ENCODE results near the gene CCDC80.
"Not testable (repeated sequence)": the region's sequence is repeated elsewhere in the genome, so short reads cannot be mapped to it uniquely, and the experiment has no call there.

CCDC80 gene

GRCh38 chr3:112593258-112593657, 47.7 kb downstream of the CCDC80 start:
- Mint-ChIP-seq H3K27me3 (no peaks in the 10 kb centered on the region), H3K4me3 (no peak overlapping the region), H3K9me3 (no peaks in the 10 kb centered on the region)

GRCh38 chr3:112587336-112587735, 53.6 kb downstream of the CCDC80 start:
- no peak for DNase-seq (ENCODE audit: low spot score in 2 of 2)
- Mint-ChIP-seq H3K27me3 (no peaks in the 10 kb centered on the region), H3K36me3 (ENCODE audit: insufficient read depth) (peaks cover 25% of the 10 kb centered on the region), H3K27ac (ENCODE audit: low read depth) (no peak overlapping the region), H3K4me3 (no peak overlapping the region), H3K9me3 (no peaks in the 10 kb centered on the region), H3K4me1 (peaks cover 13% of the 10 kb centered on the region)
- ATAC-seq (replicated peaks; ENCODE audit: extremely low read depth, poor library complexity, severe bottlenecking), result no peak

More at GRCh38 chr3:112593258-112593657, 47.7 kb downstream of the CCDC80 start:
- Mint-ChIP-seq H3K27ac (ENCODE audit: low read depth) (no peak overlapping the region), H3K4me1 (peaks cover 9% of the 10 kb centered on the region), H3K36me3 (ENCODE audit: insufficient read depth) (peaks cover 19% of the 10 kb centered on the region)
- ATAC-seq (replicated peaks; ENCODE audit: extremely low read depth, poor library complexity, severe bottlenecking), result no peak
- no peak for DNase-seq (ENCODE audit: low spot score in 2 of 2)

GRCh38 chr3:112585782-112586181, 55.2 kb downstream of the CCDC80 start:
- ATAC-seq (replicated peaks; ENCODE audit: extremely low read depth, poor library complexity, severe bottlenecking), result no peak
- H3K4me3 Mint-ChIP-seq, result no peak overlapping the region
- H3K27me3 Mint-ChIP-seq, result no peaks in the 10 kb centered on the region
- H3K36me3 Mint-ChIP-seq (ENCODE audit: insufficient read depth), result peaks cover 28% of the 10 kb centered on the region
- H3K9me3 Mint-ChIP-seq, result no peaks in the 10 kb centered on the region
- peaks cover 11% of the 10 kb centered on the region for H3K4me1 Mint-ChIP-seq
- peak overlapping the region; percentile 32 for H3K27ac Mint-ChIP-seq (ENCODE audit: low read depth)
- DNase-seq (ENCODE audit: low spot score in 2 of 2), result no peak

GRCh38 chr3:112583105-112583504, 57.8 kb downstream of the CCDC80 start:
- DNase-seq (ENCODE audit: low spot score in 2 of 2), result no peak
- Mint-ChIP-seq H3K4me1 (peaks cover 11% of the 10 kb centered on the region), H3K27ac (ENCODE audit: low read depth) (no peak overlapping the region), H3K27me3 (no peaks in the 10 kb centered on the region), H3K36me3 (ENCODE audit: insufficient read depth) (peaks cover 21% of the 10 kb centered on the region), H3K9me3 (no peaks in the 10 kb centered on the region), H3K4me3 (no peak overlapping the region)
- ATAC-seq (replicated peaks; ENCODE audit: extremely low read depth, poor library complexity, severe bottlenecking), result no peak

- H3K4me3 Mint-ChIP-seq, result no peak overlapping the region
- H3K9me3 Mint-ChIP-seq, result no peaks in the 10 kb centered on the region
- H3K36me3 Mint-ChIP-seq (ENCODE audit: insufficient read depth), result peaks cover 19% of the 10 kb centered on the region
- DNase-seq (ENCODE audit: low spot score in 2 of 2), result no peak
- no peak overlapping the region for H3K27ac Mint-ChIP-seq (ENCODE audit: low read depth)
- H3K27me3 Mint-ChIP-seq, result no peaks in the 10 kb centered on the region
- ATAC-seq (replicated peaks; ENCODE audit: extremely low read depth, poor library complexity, severe bottlenecking), result no peak
- H3K4me1 Mint-ChIP-seq, result peaks cover 7% of the 10 kb centered on the region
Observed at GRCh38 chr3:112582244-112582874, 58.6 kb downstream of the CCDC80 start.

GRCh38 chr3:112579697-112580096, 61.2 kb downstream of the CCDC80 start:
- Mint-ChIP-seq H3K4me1 (no peaks in the 10 kb centered on the region), H3K27me3 (no peaks in the 10 kb centered on the region), H3K36me3 (ENCODE audit: insufficient read depth) (peaks cover 27% of the 10 kb centered on the region), H3K27ac (ENCODE audit: low read depth) (no peak overlapping the region), H3K9me3 (no peaks in the 10 kb centered on the region), H3K4me3 (no peak overlapping the region)
- no peak for ATAC-seq (replicated peaks; ENCODE audit: extremely low read depth, poor library complexity, severe bottlenecking)
- no peak for DNase-seq (ENCODE audit: low spot score in 2 of 2)

- Mint-ChIP-seq H3K27me3 (no peaks in the 10 kb centered on the region), H3K4me1 (no peaks in the 10 kb centered on the region), H3K36me3 (ENCODE audit: insufficient read depth) (peaks cover 27% of the 10 kb centered on the region), H3K4me3 (no peak overlapping the region), H3K27ac (ENCODE audit: low read depth) (no peak overlapping the region), H3K9me3 (no peaks in the 10 kb centered on the region)
- no peak for ATAC-seq (replicated peaks; ENCODE audit: extremely low read depth, poor library complexity, severe bottlenecking)
- DNase-seq (ENCODE audit: low spot score in 2 of 2), result no peak
Observed at GRCh38 chr3:112579232-112579631, 61.7 kb downstream of the CCDC80 start.

- Mint-ChIP-seq H3K4me3 (no peak overlapping the region), H3K27me3 (no peaks in the 10 kb centered on the region), H3K4me1 (peaks cover 4% of the 10 kb centered on the region), H3K27ac (ENCODE audit: low read depth) (no peak overlapping the region), H3K9me3 (no peaks in the 10 kb centered on the region), H3K36me3 (ENCODE audit: insufficient read depth) (peaks cover 26% of the 10 kb centered on the region)
- ATAC-seq (replicated peaks; ENCODE audit: extremely low read depth, poor library complexity, severe bottlenecking) (no peak), DNase-seq (ENCODE audit: low spot score in 2 of 2) (no peak)
Observed at GRCh38 chr3:112572701-112573100, 68.2 kb downstream of the CCDC80 start.

GRCh38 chr3:112569265-112569664, 71.7 kb downstream of the CCDC80 start:
- DNase-seq (ENCODE audit: low spot score in 2 of 2) (no peak), ATAC-seq (replicated peaks; ENCODE audit: extremely low read depth, poor library complexity, severe bottlenecking) (no peak)
- Mint-ChIP-seq H3K4me3 (no peak overlapping the region), H3K27me3 (no peaks in the 10 kb centered on the region), H3K36me3 (ENCODE audit: insufficient read depth) (peaks cover 20% of the 10 kb centered on the region), H3K4me1 (peaks cover 10% of the 10 kb centered on the region), H3K9me3 (no peaks in the 10 kb centered on the region), H3K27ac (ENCODE audit: low read depth) (no peak overlapping the region)

GRCh38 chr3:112568642-112569041, 72.3 kb downstream of the CCDC80 start:
- H3K36me3 Mint-ChIP-seq (ENCODE audit: insufficient read depth), result peaks cover 20% of the 10 kb centered on the region
- no peak overlapping the region for H3K27ac Mint-ChIP-seq (ENCODE audit: low read depth)
- ATAC-seq (replicated peaks; ENCODE audit: extremely low read depth, poor library complexity, severe bottlenecking) (no peak), DNase-seq (ENCODE audit: low spot score in 2 of 2) (no peak)
- no peak overlapping the region for H3K4me3 Mint-ChIP-seq
- H3K9me3 Mint-ChIP-seq, result no peaks in the 10 kb centered on the region
- peaks cover 17% of the 10 kb centered on the region for H3K4me1 Mint-ChIP-seq
- H3K27me3 Mint-ChIP-seq, result no peaks in the 10 kb centered on the region

GRCh38 chr3:112564940-112565305, 76.0 kb downstream of the CCDC80 start:
- ATAC-seq (replicated peaks; ENCODE audit: extremely low read depth, poor library complexity, severe bottlenecking) (no peak), DNase-seq (ENCODE audit: low spot score in 2 of 2) (no peak)
- no peak overlapping the region for H3K4me3 Mint-ChIP-seq
- H3K4me1 Mint-ChIP-seq, result peaks cover 36% of the 10 kb centered on the region
- H3K36me3 Mint-ChIP-seq (ENCODE audit: insufficient read depth), result peaks cover 20% of the 10 kb centered on the region
- H3K27me3 Mint-ChIP-seq, result no peaks in the 10 kb centered on the region
- H3K27ac Mint-ChIP-seq (ENCODE audit: low read depth), result no peak overlapping the region
- H3K9me3 Mint-ChIP-seq, result no peaks in the 10 kb centered on the region

- Mint-ChIP-seq H3K27ac (ENCODE audit: low read depth) (peak overlapping the region; percentile 12), H3K36me3 (ENCODE audit: insufficient read depth) (peaks cover 18% of the 10 kb centered on the region), H3K4me1 (peaks cover 41% of the 10 kb centered on the region)
- not testable (repeated sequence) for DNase-seq (ENCODE audit: low spot score in 2 of 2); H3K27me3 Mint-ChIP-seq; ATAC-seq (replicated peaks; ENCODE audit: extremely low read depth, poor library complexity, severe bottlenecking); H3K4me3 Mint-ChIP-seq; H3K9me3 Mint-ChIP-seq
Observed at GRCh38 chr3:112564247-112564939, 76.5 kb downstream of the CCDC80 start.
